ENCODE measurements around the gene TBC1D21. TPM values are rescaled to one million over a fixed set of nuclear protein-coding genes. Genes with fewer than 3 reads are reported as not detected.
A peak's percentile ranks its signal among the peaks of the same experiment; 100 is the strongest.

The TBC1D21 gene
- total RNA-seq, 1 experiment from 2014 or later: not detected

DNA sequence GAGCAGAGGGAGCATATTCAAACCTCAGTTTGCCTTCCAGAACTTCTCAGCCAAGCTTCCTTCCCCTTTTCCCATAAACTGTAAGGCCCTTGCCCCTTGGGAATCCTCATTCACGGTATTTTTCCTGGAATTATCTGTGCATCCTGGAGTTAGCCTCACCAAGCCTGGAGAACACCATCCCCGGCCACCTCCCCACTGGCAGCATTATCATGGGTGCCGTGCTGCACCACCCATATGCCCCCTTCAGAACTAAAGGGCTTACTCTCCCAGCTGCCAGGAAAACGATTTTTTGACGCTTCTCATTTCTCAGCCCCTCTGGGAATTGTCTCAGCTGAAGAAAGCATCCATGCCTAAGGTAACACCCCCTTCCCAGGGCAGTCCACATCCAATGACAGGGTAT lies 20.9 kb upstream of the TBC1D21 start:
- Histone ChIP-seq H3K36me3 (ENCODE audit: insufficient read depth, low read length) (no peaks in the 10 kb centered on the region), H3K4me1 (ENCODE audit: low read length) (no peaks in the 10 kb centered on the region), H3K9ac (ENCODE audit: low read length) (no peak overlapping the region), H4K20me1 (ENCODE audit: insufficient read depth, low read depth, low read length) (no peaks in the 10 kb centered on the region), H3K4me2 (ENCODE audit: low read depth, low read length, poor library complexity, severe bottlenecking) (no peak overlapping the region), H3K9me3 (ENCODE audit: low read length) (no peaks in the 10 kb centered on the region), H3K27ac (ENCODE audit: low read length) (no peak overlapping the region), H3K9me2 (replicated peaks; ENCODE audit: insufficient read depth, low read length) (no peaks in the 10 kb centered on the region), H2AFZ (ENCODE audit: low read length) (no peak overlapping the region), H3K27me3 (ENCODE audit: low read length) (no peaks in the 10 kb centered on the region), H3K4me3 (ENCODE audit: low read length) (no peak overlapping the region), H3K79me2 (ENCODE audit: low read length) (no peaks in the 10 kb centered on the region)
- DNase-seq: peak; percentile 7

DNA sequence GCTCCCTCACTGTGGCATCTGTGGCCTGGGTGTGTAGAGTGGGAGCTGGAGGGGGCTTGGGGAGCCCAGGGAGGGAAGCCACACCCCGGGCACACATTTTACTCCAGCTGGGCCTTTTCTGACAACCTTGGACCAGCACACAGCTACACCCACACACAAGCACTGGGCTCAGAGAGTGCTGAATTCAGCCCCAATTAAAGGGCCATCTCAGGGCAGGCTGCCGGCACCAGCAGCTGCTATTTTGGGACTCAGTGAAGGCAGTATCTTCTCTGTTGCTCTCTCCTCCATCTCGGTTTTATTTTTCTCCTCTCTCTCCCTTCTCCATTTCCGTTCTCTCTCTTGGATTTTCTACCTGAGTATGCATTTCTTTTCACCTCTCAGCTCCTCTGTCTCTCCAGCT lies 19.1 kb upstream of the TBC1D21 start:
- no peaks in the 10 kb centered on the region for H3K9me2 ChIP-seq (replicated peaks; ENCODE audit: insufficient read depth, low read length)
- no peaks in the 10 kb centered on the region for H3K36me3 ChIP-seq (ENCODE audit: insufficient read depth, low read length)
- no peak overlapping the region for H3K4me3 ChIP-seq (ENCODE audit: low read length)
- H3K4me1 ChIP-seq (ENCODE audit: low read length): no peaks in the 10 kb centered on the region
- no peaks in the 10 kb centered on the region for H3K9me3 ChIP-seq (ENCODE audit: low read length)
- H3K27ac ChIP-seq (ENCODE audit: low read length): no peak overlapping the region
- no peak overlapping the region for H3K4me2 ChIP-seq (ENCODE audit: low read depth, low read length, poor library complexity, severe bottlenecking)
- H4K20me1 ChIP-seq (ENCODE audit: insufficient read depth, low read depth, low read length): no peaks in the 10 kb centered on the region
- H3K9ac ChIP-seq (ENCODE audit: low read length): no peak overlapping the region
- no peak overlapping the region for H2AFZ ChIP-seq (ENCODE audit: low read length)
- no peak for DNase-seq
- H3K79me2 ChIP-seq (ENCODE audit: low read length): no peaks in the 10 kb centered on the region
- no peaks in the 10 kb centered on the region for H3K27me3 ChIP-seq (ENCODE audit: low read length)

DNA sequence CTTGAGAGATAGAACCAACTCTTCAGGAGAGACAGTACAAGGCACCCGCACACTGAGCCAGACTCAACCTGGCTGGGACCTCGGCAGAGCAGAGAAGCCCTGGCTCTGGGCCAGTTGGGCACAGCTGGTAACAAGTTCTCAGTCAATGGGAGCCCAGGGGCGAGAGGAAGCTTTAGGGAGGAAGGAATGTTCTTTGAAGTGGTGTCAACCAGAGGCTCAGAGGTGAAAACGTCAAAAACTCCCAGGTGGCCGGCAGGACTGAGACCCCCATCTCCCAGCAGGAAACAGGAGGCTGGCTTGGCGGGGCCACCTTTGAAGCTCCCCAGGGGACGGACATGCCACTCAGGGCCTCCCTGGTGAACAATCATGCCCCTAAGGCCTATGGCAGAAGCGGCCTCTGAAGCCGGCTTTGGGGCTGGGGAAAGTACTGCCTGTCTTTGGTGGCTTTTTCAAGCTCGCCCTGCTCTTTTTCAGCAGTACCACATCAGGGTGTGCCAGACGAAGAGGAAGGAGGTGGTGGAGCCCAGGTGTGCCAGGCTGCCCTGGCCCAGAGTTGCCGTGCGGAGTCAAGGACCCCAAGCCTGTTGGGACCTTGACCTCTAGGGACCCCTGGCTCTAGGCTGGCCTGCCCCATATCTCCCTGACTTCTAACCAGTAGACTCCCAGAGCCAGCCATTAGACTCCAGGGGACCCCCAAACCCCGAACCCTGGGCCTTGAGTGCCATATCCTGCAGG lies 16.7 kb upstream of the TBC1D21 start:
- Histone ChIP-seq H3K4me3 (ENCODE audit: low read length) (no peak overlapping the region), H3K9me2 (replicated peaks; ENCODE audit: insufficient read depth, low read length) (no peaks in the 10 kb centered on the region), H3K4me2 (ENCODE audit: low read depth, low read length, poor library complexity, severe bottlenecking) (no peak overlapping the region), H3K9ac (ENCODE audit: low read length) (no peak overlapping the region), H3K36me3 (ENCODE audit: insufficient read depth, low read length) (no peaks in the 10 kb centered on the region), H3K9me3 (ENCODE audit: low read length) (no peaks in the 10 kb centered on the region), H3K27me3 (ENCODE audit: low read length) (no peaks in the 10 kb centered on the region), H2AFZ (ENCODE audit: low read length) (no peak overlapping the region), H3K27ac (ENCODE audit: low read length) (no peak overlapping the region), H3K4me1 (ENCODE audit: low read length) (no peaks in the 10 kb centered on the region), H3K79me2 (ENCODE audit: low read length) (no peaks in the 10 kb centered on the region), H4K20me1 (ENCODE audit: insufficient read depth, low read depth, low read length) (no peaks in the 10 kb centered on the region)
- peak; percentile 32 for DNase-seq

DNA sequence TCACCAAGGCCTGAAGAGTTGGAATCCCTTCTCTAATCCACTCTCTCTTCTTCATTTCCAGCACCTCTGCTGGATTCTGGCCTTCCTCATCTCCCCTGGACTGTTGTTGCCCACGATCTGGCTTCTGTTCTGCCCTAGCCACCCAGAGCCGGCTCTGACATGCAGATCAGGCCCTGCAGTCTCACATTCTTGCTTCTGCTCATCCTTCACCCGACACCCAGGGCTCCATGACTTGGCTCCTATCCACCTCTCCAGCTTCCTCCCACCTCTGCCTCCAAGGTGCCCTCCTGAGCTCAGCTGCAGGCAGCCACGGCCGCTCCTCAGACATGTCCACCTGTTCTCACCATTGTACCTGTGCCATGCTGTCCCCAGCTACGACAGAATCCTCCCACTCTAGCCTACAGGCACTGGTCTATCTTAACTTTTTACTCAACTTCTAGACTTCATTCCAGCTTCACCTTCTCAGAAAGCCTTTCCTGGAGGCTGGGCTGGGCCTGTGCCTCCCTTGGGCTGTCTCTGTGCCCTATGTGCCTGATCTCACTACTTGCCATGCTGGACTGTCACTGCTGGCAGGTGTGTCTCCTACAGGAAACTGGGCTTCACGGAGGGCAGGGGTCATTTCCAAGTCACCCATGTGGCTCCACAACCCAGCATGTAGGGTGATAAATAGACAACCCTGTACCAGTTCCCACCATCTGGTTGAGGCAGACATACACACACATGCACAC lies 16.0 kb upstream of the TBC1D21 start:
- no peaks in the 10 kb centered on the region for H3K9me3 ChIP-seq (ENCODE audit: low read length)
- no peak overlapping the region for H3K9ac ChIP-seq (ENCODE audit: low read length)
- H3K27ac ChIP-seq (ENCODE audit: low read length): no peak overlapping the region
- H3K4me3 ChIP-seq (ENCODE audit: low read length): no peak overlapping the region
- no peaks in the 10 kb centered on the region for H3K9me2 ChIP-seq (replicated peaks; ENCODE audit: insufficient read depth, low read length)
- DNase-seq: peak; percentile 17
- H3K4me2 ChIP-seq (ENCODE audit: low read depth, low read length, poor library complexity, severe bottlenecking): no peak overlapping the region
- no peaks in the 10 kb centered on the region for H3K36me3 ChIP-seq (ENCODE audit: insufficient read depth, low read length)
- no peaks in the 10 kb centered on the region for H3K4me1 ChIP-seq (ENCODE audit: low read length)
- H3K27me3 ChIP-seq (ENCODE audit: low read length): no peaks in the 10 kb centered on the region
- no peaks in the 10 kb centered on the region for H4K20me1 ChIP-seq (ENCODE audit: insufficient read depth, low read depth, low read length)
- no peak overlapping the region for H2AFZ ChIP-seq (ENCODE audit: low read length)
- no peaks in the 10 kb centered on the region for H3K79me2 ChIP-seq (ENCODE audit: low read length)

DNA sequence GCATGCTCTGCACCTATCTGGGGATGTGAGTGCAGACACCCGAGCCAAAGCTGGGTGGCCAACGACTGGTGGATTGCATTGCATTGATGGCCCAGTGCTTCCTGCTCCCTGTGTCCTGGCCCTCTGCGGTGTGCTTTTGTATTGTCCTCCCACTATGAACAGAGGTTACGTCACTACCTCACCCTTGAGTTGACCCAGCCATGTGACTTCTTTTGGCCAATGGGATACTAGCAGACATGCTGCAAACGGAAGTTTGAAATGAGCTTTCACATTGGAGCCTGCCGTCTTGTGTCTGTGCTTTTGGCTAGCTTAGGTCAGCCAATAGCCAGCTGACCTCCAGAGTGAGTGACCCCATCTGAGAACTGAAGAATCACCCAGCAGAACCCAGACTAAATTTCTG lies 15.3 kb upstream of the TBC1D21 start:
- no peaks in the 10 kb centered on the region for H3K27me3 ChIP-seq (ENCODE audit: low read length)
- H3K9me2 ChIP-seq (replicated peaks; ENCODE audit: insufficient read depth, low read length): no peaks in the 10 kb centered on the region
- H3K79me2 ChIP-seq (ENCODE audit: low read length): no peaks in the 10 kb centered on the region
- no peak overlapping the region for H3K4me3 ChIP-seq (ENCODE audit: low read length)
- H3K4me1 ChIP-seq (ENCODE audit: low read length): no peaks in the 10 kb centered on the region
- peak; percentile 40 for DNase-seq
- H3K9me3 ChIP-seq (ENCODE audit: low read length): no peaks in the 10 kb centered on the region
- no peak overlapping the region for H3K27ac ChIP-seq (ENCODE audit: low read length)
- H3K36me3 ChIP-seq (ENCODE audit: insufficient read depth, low read length): no peaks in the 10 kb centered on the region
- no peak overlapping the region for H3K9ac ChIP-seq (ENCODE audit: low read length)
- H4K20me1 ChIP-seq (ENCODE audit: insufficient read depth, low read depth, low read length): no peaks in the 10 kb centered on the region
- no peak overlapping the region for H2AFZ ChIP-seq (ENCODE audit: low read length)
- no peak overlapping the region for H3K4me2 ChIP-seq (ENCODE audit: low read depth, low read length, poor library complexity, severe bottlenecking)

DNA sequence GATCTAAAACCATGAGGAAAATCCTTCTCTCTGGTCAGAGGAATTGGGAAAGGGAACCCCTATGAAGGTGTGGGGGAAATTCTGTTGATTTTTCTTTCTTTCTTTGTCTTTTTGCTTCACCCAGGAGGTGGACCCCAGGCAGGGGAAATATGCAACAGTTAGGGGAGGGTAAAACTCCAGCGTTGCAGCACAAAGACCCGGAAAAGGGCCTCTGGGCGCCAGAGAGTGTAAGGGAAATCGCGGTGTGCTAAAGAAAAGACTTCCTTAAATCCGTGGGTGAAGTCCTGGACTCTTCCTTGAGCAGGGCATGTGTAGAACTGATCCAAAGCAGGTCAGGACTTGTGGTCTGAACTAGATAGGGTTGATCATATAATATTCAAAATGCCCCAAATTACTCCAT lies 11.1 kb upstream of the TBC1D21 start:
- Histone ChIP-seq H4K20me1 (ENCODE audit: insufficient read depth, low read depth, low read length) (no peaks in the 10 kb centered on the region), H3K4me2 (ENCODE audit: low read depth, low read length, poor library complexity, severe bottlenecking) (no peak overlapping the region), H3K9me2 (replicated peaks; ENCODE audit: insufficient read depth, low read length) (no peaks in the 10 kb centered on the region), H3K9ac (ENCODE audit: low read length) (no peak overlapping the region), H3K36me3 (ENCODE audit: insufficient read depth, low read length) (no peaks in the 10 kb centered on the region), H3K4me3 (ENCODE audit: low read length) (no peak overlapping the region), H2AFZ (ENCODE audit: low read length) (no peak overlapping the region), H3K9me3 (ENCODE audit: low read length) (no peaks in the 10 kb centered on the region), H3K4me1 (ENCODE audit: low read length) (no peaks in the 10 kb centered on the region), H3K27me3 (ENCODE audit: low read length) (no peaks in the 10 kb centered on the region), H3K27ac (ENCODE audit: low read length) (no peak overlapping the region), H3K79me2 (ENCODE audit: low read length) (no peaks in the 10 kb centered on the region)
- no peak for DNase-seq

DNA sequence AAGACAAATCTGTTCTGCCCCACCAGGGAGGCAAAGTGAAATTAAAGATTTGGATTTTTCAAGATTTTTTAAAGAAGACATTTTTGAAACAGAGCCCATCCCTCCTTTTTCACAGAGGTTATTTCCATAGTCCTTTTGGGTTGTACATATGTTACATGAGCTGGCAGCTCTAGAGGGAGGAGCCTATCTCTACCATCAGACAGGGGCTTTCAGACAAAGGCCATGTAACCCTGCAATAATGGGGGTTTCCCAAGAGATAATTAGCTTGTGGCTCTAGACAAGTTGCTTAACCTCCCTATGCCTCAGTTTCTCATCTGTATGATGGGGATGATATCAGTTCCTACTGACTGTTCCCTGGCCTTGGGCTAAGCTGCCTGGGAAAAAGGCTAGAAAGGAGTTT lies 8.0 kb upstream of the TBC1D21 start:
- no peak overlapping the region for H3K4me3 ChIP-seq (ENCODE audit: low read length)
- H3K9ac ChIP-seq (ENCODE audit: low read length): no peak overlapping the region
- H3K9me2 ChIP-seq (replicated peaks; ENCODE audit: insufficient read depth, low read length): no peaks in the 10 kb centered on the region
- H3K9me3 ChIP-seq (ENCODE audit: low read length): no peaks in the 10 kb centered on the region
- H3K27ac ChIP-seq (ENCODE audit: low read length): no peak overlapping the region
- H3K79me2 ChIP-seq (ENCODE audit: low read length): no peaks in the 10 kb centered on the region
- H2AFZ ChIP-seq (ENCODE audit: low read length): no peak overlapping the region
- no peaks in the 10 kb centered on the region for H3K27me3 ChIP-seq (ENCODE audit: low read length)
- no peaks in the 10 kb centered on the region for H3K4me1 ChIP-seq (ENCODE audit: low read length)
- peak; percentile 26 for DNase-seq
- no peak overlapping the region for H3K4me2 ChIP-seq (ENCODE audit: low read depth, low read length, poor library complexity, severe bottlenecking)
- H4K20me1 ChIP-seq (ENCODE audit: insufficient read depth, low read depth, low read length): no peaks in the 10 kb centered on the region
- no peaks in the 10 kb centered on the region for H3K36me3 ChIP-seq (ENCODE audit: insufficient read depth, low read length)

DNA sequence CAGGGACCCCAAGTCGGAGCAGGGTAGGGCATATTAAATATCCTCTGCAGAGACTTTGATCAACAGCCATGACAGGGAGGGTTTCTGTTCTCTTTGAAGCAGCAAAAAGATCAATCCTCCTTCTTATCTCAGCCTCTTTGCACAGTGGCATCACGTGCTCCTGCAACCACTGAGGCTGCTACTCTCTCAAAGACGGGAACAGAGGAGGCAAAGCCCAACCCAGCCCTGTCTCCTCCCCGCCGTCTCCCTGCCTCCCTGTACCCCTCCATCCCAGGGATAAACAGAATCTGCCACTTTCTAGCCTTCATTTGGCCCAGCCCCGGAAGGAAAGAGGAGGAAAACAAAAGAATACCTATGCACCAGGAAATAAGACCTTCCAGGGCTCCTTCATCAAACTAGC lies 7.5 kb upstream of the TBC1D21 start:
- Histone ChIP-seq H3K27ac (ENCODE audit: low read length) (no peak overlapping the region), H3K27me3 (ENCODE audit: low read length) (no peaks in the 10 kb centered on the region), H3K4me1 (ENCODE audit: low read length) (no peaks in the 10 kb centered on the region), H2AFZ (ENCODE audit: low read length) (no peak overlapping the region), H3K4me3 (ENCODE audit: low read length) (no peak overlapping the region), H4K20me1 (ENCODE audit: insufficient read depth, low read depth, low read length) (no peaks in the 10 kb centered on the region), H3K4me2 (ENCODE audit: low read depth, low read length, poor library complexity, severe bottlenecking) (no peak overlapping the region), H3K79me2 (ENCODE audit: low read length) (no peaks in the 10 kb centered on the region), H3K36me3 (ENCODE audit: insufficient read depth, low read length) (no peaks in the 10 kb centered on the region), H3K9ac (ENCODE audit: low read length) (no peak overlapping the region), H3K9me3 (ENCODE audit: low read length) (no peaks in the 10 kb centered on the region), H3K9me2 (replicated peaks; ENCODE audit: insufficient read depth, low read length) (no peaks in the 10 kb centered on the region)
- DNase-seq: peak; percentile 19
